HEK293 (cell line): ENCODE results near the gene IL1RN.

Experiments
- CTCF ChIA-PET: fragments of 350-600 bp; formaldehyde crosslinking; extraction: SDS; loops from one replicate; lab custom pipeline; 2021; ENCODE audit warnings: antibody characterized with exemption; lab: Yijun Ruan, JAX
- POLR2A ChIA-PET: fragments of 300-600 bp; formaldehyde crosslinking; extraction: SDS; loops from one replicate; lab custom pipeline; 2020; ENCODE audit warnings: antibody characterized with exemption, inconsistent platforms; lab: Yijun Ruan, JAX
- H3K27ac ChIP-seq: fragments of 200-500 bp; sonication (Bioruptor generic); 2 replicates; pipeline ENCODE4 v1.5.1; 2014; ENCODE audit warnings: low read depth, low read length, control low read depth, inconsistent platforms; ENCODE audit errors: extremely low read depth
- H3K36me3 ChIP-seq, 2 experiments: fragments of 200-500 bp in 1 of 2; sonication (Bioruptor generic) in 1 of 2; 1 replicate in 1 of 2; 2 replicates in 1 of 2; pipeline ENCODE4 v1.5.1; 2014 to 2017; ENCODE audit warnings: inconsistent platforms in 2 of 2, low read length in 2 of 2; ENCODE audit not compliant: control insufficient read depth in 2 of 2, insufficient read depth in 1 of 2
- H3K4me1 ChIP-seq: fragments of 200-500 bp; sonication (Bioruptor generic); 2 replicates; pipeline ENCODE4 v1.5.1; 2014; ENCODE audit warnings: mild to moderate bottlenecking, low read length, inconsistent platforms; ENCODE audit not compliant: control insufficient read depth, insufficient read depth
- H3K4me3 ChIP-seq: 2 replicates; pipeline ENCODE4 v1.5.1; 2011; ENCODE audit warnings: low read depth, mild to moderate bottlenecking, control low read depth, low read length, moderate library complexity
- H3K9me3 ChIP-seq: fragments of 200-500 bp; sonication (Bioruptor generic); 2 replicates; pipeline ENCODE4 v1.5.1; 2014; ENCODE audit warnings: low read depth, low read length, inconsistent platforms; ENCODE audit not compliant: control insufficient read depth, insufficient read depth
- KLF1 ChIP-seq: fragments of 450-650 bp; formaldehyde crosslinking; IDR thresholded peaks from 2 replicates; pipeline ENCODE4 v1.5.1; 2016; ENCODE audit warnings: missing biosample characterization, missing genetic modification characterization
- OSR2 ChIP-seq: fragments of 450-650 bp; formaldehyde crosslinking; IDR thresholded peaks from 2 replicates; pipeline ENCODE4 v1.5.1; 2016; ENCODE audit warnings: missing biosample characterization, missing genetic modification characterization
- SP7 ChIP-seq: fragments of 450-650 bp; formaldehyde crosslinking; IDR thresholded peaks from 2 replicates; pipeline ENCODE4 v1.5.1; 2016; ENCODE audit warnings: missing biosample characterization, missing genetic modification characterization
- ZFP37 ChIP-seq: fragments of 450-650 bp; formaldehyde crosslinking; IDR thresholded peaks from 2 replicates; pipeline ENCODE4 v1.5.1; 2016; ENCODE audit warnings: missing biosample characterization, missing genetic modification characterization
- ZFP69B ChIP-seq: fragments of 450-650 bp; formaldehyde crosslinking; IDR thresholded peaks from 2 replicates; pipeline ENCODE4 v1.5.1; 2016; ENCODE audit warnings: missing biosample characterization, missing genetic modification characterization
- ZNF292 ChIP-seq: fragments of 450-650 bp; formaldehyde crosslinking; IDR thresholded peaks from 2 replicates; pipeline ENCODE4 v1.5.1; 2016; ENCODE audit warnings: low read depth, missing biosample characterization, missing genetic modification characterization, borderline replicate concordance
- ZNF354C ChIP-seq: fragments of 450-650 bp; formaldehyde crosslinking; IDR thresholded peaks from 2 replicates; pipeline ENCODE4 v1.5.1; 2016; ENCODE audit warnings: missing biosample characterization, missing genetic modification characterization, low read depth, borderline replicate concordance
- ZNF391 ChIP-seq: fragments of 450-650 bp; formaldehyde crosslinking; IDR thresholded peaks from 2 replicates; pipeline ENCODE4 v1.5.1; 2016; ENCODE audit warnings: low read depth, missing biosample characterization, missing genetic modification characterization, borderline replicate concordance
- ZNF558 ChIP-seq: fragments of 450-650 bp; formaldehyde crosslinking; IDR thresholded peaks from 2 replicates; pipeline ENCODE4 v1.5.1; 2016; ENCODE audit warnings: missing biosample characterization, missing genetic modification characterization
- ZNF610 ChIP-seq: fragments of 450-650 bp; formaldehyde crosslinking; IDR thresholded peaks from 2 replicates; pipeline ENCODE4 v1.5.1; 2016; ENCODE audit warnings: missing biosample characterization, missing genetic modification characterization, borderline replicate concordance
- ZNF664 ChIP-seq: fragments of 450-650 bp; formaldehyde crosslinking; IDR thresholded peaks from 2 replicates; pipeline ENCODE4 v1.5.1; 2016; ENCODE audit warnings: missing biosample characterization, missing genetic modification characterization
- TF ChIP-seq, protein P1 (sequence below): fragments of 450-650 bp; formaldehyde crosslinking; IDR thresholded peaks from 2 replicates; pipeline ENCODE4 v1.5.1; 2017; ENCODE audit warnings: missing biosample characterization, missing genetic modification characterization
- TF ChIP-seq, protein P2 (sequence below): fragments of 450-650 bp; formaldehyde crosslinking; IDR thresholded peaks from 2 replicates; pipeline ENCODE4 v1.5.1; 2016; ENCODE audit warnings: missing biosample characterization, missing genetic modification characterization
- TF ChIP-seq, protein P3 (sequence below): fragments of 450-650 bp; formaldehyde crosslinking; IDR thresholded peaks from 2 replicates; pipeline ENCODE4 v1.5.1; 2016; ENCODE audit warnings: missing biosample characterization, missing genetic modification characterization, borderline replicate concordance
- TF ChIP-seq, protein P4 (sequence below): fragments of 450-650 bp; formaldehyde crosslinking; IDR thresholded peaks from 2 replicates; pipeline ENCODE4 v1.5.1; 2017; ENCODE audit warnings: missing biosample characterization, mild to moderate bottlenecking, missing genetic modification characterization, moderate library complexity
- TF ChIP-seq, protein P5 (sequence below): fragments of 450-650 bp; formaldehyde crosslinking; IDR thresholded peaks from 2 replicates; pipeline ENCODE4 v1.5.1; 2016; ENCODE audit warnings: missing biosample characterization, missing genetic modification characterization
- TF ChIP-seq, protein P6 (sequence below): fragments of 450-650 bp; formaldehyde crosslinking; IDR thresholded peaks from 2 replicates; pipeline ENCODE4 v1.5.1; 2016; ENCODE audit warnings: missing biosample characterization, missing genetic modification characterization, borderline replicate concordance
- TF ChIP-seq, protein P7 (sequence below): fragments of 450-650 bp; formaldehyde crosslinking; IDR thresholded peaks from 2 replicates; pipeline ENCODE4 v1.5.1; 2016; ENCODE audit warnings: missing biosample characterization, missing genetic modification characterization

The IL1RN gene

DNA sequence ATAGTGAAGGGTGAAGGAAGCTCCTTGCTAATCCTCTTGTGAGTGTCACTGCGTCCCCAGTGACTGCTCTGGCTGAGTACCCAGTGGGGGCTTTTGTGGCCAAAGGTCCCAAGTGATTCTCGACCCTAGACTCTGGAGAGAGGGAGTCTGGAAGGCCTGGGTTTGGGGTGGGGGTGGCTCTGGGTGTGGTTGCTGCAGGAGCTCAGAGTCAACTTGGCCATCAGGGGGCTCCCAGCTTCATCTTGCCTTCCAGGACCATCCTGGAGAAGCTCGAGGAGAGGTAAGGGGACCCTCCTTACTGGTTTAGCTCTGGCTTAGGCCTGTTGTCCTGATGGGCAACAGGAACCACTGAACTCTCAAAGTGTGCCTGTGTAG lies 47.0 kb downstream of the IL1RN start:
- CTCF ChIA-PET: interaction anchor here (0.7 to 0.9 kb wide), 2 partner anchors 24 to 27 kb away, joined by 3 to 4 read pairs; no protein-coding TSS in a partner anchor
- Histone ChIP-seq H3K4me3 (no peak overlapping the region), H3K4me1 (no peaks in the 10 kb centered on the region), H3K9me3 (no peaks in the 10 kb centered on the region), H3K36me3 (no peaks in the 10 kb centered on the region), H3K27ac (no peak overlapping the region)
- POLR2A ChIA-PET: no interaction called here
- TF ChIP-seq, protein P1, sequence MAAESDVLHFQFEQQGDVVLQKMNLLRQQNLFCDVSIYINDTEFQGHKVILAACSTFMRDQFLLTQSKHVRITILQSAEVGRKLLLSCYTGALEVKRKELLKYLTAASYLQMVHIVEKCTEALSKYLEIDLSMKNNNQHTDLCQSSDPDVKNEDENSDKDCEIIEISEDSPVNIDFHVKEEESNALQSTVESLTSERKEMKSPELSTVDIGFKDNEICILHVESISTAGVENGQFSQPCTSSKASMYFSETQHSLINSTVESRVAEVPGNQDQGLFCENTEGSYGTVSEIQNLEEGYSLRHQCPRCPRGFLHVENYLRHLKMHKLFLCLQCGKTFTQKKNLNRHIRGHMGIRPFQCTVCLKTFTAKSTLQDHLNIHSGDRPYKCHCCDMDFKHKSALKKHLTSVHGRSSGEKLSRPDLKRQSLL (tag by site-specific recombination): no peak
- TF ChIP-seq ZNF558 (tag by site-specific recombination) (no peak), OSR2 (tag by site-specific recombination) (no peak), ZFP69B (tag by site-specific recombination) (no peak), ZNF610 (no peak), ZNF391 (tag by site-specific recombination) (no peak), ZFP37 (tag by site-specific recombination) (no peak), KLF1 (tag by site-specific recombination) (no peak), ZNF292 (tag by site-specific recombination) (no peak), ZNF354C (tag by site-specific recombination) (no peak), SP7 (tag by site-specific recombination) (no peak), ZNF664 (tag by site-specific recombination) (no peak)
- TF ChIP-seq, protein P2, sequence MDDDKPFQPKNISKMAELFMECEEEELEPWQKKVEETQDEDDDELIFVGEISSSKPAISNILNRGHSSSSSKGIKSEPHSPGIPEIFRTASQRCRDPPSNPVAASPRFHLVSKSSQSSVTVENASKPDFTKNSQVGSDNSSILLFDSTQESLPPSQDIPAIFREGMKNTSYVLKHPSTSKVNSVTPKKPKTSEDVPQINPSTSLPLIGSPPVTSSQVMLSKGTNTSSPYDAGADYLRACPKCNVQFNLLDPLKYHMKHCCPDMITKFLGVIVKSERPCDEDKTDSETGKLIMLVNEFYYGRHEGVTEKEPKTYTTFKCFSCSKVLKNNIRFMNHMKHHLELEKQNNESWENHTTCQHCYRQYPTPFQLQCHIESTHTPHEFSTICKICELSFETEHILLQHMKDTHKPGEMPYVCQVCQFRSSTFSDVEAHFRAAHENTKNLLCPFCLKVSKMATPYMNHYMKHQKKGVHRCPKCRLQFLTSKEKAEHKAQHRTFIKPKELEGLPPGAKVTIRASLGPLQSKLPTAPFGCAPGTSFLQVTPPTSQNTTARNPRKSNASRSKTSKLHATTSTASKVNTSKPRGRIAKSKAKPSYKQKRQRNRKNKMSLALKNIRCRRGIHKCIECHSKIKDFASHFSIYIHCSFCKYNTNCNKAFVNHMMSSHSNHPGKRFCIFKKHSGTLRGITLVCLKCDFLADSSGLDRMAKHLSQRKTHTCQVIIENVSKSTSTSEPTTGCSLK (tag by site-specific recombination): no peak
- TF ChIP-seq, protein P3, sequence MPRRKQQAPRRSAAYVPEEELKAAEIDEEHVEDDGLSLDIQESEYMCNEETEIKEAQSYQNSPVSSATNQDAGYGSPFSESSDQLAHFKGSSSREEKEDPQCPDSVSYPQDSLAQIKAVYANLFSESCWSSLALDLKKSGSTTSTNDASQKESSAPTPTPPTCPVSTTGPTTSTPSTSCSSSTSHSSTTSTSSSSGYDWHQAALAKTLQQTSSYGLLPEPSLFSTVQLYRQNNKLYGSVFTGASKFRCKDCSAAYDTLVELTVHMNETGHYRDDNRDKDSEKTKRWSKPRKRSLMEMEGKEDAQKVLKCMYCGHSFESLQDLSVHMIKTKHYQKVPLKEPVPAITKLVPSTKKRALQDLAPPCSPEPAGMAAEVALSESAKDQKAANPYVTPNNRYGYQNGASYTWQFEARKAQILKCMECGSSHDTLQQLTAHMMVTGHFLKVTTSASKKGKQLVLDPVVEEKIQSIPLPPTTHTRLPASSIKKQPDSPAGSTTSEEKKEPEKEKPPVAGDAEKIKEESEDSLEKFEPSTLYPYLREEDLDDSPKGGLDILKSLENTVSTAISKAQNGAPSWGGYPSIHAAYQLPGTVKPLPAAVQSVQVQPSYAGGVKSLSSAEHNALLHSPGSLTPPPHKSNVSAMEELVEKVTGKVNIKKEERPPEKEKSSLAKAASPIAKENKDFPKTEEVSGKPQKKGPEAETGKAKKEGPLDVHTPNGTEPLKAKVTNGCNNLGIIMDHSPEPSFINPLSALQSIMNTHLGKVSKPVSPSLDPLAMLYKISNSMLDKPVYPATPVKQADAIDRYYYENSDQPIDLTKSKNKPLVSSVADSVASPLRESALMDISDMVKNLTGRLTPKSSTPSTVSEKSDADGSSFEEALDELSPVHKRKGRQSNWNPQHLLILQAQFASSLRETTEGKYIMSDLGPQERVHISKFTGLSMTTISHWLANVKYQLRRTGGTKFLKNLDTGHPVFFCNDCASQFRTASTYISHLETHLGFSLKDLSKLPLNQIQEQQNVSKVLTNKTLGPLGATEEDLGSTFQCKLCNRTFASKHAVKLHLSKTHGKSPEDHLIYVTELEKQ (tag by site-specific recombination): no peak
- TF ChIP-seq, protein P4, sequence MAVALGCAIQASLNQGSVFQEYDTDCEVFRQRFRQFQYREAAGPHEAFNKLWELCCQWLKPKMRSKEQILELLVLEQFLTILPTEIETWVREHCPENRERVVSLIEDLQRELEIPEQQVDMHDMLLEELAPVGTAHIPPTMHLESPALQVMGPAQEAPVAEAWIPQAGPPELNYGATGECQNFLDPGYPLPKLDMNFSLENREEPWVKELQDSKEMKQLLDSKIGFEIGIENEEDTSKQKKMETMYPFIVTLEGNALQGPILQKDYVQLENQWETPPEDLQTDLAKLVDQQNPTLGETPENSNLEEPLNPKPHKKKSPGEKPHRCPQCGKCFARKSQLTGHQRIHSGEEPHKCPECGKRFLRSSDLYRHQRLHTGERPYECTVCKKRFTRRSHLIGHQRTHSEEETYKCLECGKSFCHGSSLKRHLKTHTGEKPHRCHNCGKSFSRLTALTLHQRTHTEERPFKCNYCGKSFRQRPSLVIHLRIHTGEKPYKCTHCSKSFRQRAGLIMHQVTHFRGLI (tag by site-specific recombination): no peak
- TF ChIP-seq, protein P5, sequence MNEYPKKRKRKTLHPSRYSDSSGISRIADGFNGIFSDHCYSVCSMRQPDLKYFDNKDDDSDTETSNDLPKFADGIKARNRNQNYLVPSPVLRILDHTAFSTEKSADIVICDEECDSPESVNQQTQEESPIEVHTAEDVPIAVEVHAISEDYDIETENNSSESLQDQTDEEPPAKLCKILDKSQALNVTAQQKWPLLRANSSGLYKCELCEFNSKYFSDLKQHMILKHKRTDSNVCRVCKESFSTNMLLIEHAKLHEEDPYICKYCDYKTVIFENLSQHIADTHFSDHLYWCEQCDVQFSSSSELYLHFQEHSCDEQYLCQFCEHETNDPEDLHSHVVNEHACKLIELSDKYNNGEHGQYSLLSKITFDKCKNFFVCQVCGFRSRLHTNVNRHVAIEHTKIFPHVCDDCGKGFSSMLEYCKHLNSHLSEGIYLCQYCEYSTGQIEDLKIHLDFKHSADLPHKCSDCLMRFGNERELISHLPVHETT (tag by site-specific recombination): no peak
- TF ChIP-seq, protein P6, sequence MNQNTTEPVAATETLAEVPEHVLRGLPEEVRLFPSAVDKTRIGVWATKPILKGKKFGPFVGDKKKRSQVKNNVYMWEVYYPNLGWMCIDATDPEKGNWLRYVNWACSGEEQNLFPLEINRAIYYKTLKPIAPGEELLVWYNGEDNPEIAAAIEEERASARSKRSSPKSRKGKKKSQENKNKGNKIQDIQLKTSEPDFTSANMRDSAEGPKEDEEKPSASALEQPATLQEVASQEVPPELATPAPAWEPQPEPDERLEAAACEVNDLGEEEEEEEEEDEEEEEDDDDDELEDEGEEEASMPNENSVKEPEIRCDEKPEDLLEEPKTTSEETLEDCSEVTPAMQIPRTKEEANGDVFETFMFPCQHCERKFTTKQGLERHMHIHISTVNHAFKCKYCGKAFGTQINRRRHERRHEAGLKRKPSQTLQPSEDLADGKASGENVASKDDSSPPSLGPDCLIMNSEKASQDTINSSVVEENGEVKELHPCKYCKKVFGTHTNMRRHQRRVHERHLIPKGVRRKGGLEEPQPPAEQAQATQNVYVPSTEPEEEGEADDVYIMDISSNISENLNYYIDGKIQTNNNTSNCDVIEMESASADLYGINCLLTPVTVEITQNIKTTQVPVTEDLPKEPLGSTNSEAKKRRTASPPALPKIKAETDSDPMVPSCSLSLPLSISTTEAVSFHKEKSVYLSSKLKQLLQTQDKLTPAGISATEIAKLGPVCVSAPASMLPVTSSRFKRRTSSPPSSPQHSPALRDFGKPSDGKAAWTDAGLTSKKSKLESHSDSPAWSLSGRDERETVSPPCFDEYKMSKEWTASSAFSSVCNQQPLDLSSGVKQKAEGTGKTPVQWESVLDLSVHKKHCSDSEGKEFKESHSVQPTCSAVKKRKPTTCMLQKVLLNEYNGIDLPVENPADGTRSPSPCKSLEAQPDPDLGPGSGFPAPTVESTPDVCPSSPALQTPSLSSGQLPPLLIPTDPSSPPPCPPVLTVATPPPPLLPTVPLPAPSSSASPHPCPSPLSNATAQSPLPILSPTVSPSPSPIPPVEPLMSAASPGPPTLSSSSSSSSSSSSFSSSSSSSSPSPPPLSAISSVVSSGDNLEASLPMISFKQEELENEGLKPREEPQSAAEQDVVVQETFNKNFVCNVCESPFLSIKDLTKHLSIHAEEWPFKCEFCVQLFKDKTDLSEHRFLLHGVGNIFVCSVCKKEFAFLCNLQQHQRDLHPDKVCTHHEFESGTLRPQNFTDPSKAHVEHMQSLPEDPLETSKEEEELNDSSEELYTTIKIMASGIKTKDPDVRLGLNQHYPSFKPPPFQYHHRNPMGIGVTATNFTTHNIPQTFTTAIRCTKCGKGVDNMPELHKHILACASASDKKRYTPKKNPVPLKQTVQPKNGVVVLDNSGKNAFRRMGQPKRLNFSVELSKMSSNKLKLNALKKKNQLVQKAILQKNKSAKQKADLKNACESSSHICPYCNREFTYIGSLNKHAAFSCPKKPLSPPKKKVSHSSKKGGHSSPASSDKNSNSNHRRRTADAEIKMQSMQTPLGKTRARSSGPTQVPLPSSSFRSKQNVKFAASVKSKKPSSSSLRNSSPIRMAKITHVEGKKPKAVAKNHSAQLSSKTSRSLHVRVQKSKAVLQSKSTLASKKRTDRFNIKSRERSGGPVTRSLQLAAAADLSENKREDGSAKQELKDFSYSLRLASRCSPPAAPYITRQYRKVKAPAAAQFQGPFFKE (tag by site-specific recombination): no peak
- TF ChIP-seq, protein P7, sequence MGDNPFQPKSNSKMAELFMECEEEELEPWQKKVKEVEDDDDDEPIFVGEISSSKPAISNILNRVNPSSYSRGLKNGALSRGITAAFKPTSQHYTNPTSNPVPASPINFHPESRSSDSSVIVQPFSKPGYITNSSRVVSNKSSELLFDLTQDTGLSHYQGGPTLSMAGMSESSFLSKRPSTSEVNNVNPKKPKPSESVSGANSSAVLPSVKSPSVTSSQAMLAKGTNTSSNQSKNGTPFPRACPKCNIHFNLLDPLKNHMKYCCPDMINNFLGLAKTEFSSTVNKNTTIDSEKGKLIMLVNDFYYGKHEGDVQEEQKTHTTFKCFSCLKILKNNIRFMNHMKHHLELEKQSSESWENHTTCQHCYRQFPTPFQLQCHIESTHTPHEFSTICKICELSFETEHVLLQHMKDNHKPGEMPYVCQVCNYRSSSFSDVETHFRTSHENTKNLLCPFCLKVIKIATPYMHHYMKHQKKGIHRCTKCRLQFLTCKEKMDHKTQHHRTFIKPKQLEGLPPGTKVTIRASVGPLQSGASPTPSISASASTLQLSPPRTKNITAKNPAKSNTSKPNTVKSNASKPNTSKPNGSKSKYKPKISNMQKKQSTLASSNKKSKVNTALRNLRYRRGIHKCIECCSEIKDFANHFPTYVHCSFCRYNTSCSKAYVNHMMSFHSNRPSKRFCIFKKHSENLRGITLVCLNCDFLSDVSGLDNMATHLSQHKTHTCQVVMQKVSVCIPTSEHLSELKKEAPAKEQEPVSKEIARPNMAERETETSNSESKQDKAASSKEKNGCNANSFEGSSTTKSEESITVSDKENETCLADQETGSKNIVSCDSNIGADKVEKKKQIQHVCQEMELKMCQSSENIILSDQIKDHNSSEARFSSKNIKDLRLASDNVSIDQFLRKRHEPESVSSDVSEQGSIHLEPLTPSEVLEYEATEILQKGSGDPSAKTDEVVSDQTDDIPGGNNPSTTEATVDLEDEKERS (tag by site-specific recombination): no peak
